NCI-H2196 (cell line): ENCODE data around the gene NAPB.
A peak's percentile ranks its signal among the peaks of the same experiment; 100 is the strongest.
"Not testable (repeated sequence)": the region's sequence is repeated elsewhere in the genome, so short reads cannot be mapped to it uniquely, and the experiment has no call there.

Experiments
- DNase-seq: peaks from one replicate; lab custom pipeline; 2025; ENCODE audit not compliant: unreplicated experiment; lab: John Stamatoyannopoulos, UW

The NAPB gene

DNA sequence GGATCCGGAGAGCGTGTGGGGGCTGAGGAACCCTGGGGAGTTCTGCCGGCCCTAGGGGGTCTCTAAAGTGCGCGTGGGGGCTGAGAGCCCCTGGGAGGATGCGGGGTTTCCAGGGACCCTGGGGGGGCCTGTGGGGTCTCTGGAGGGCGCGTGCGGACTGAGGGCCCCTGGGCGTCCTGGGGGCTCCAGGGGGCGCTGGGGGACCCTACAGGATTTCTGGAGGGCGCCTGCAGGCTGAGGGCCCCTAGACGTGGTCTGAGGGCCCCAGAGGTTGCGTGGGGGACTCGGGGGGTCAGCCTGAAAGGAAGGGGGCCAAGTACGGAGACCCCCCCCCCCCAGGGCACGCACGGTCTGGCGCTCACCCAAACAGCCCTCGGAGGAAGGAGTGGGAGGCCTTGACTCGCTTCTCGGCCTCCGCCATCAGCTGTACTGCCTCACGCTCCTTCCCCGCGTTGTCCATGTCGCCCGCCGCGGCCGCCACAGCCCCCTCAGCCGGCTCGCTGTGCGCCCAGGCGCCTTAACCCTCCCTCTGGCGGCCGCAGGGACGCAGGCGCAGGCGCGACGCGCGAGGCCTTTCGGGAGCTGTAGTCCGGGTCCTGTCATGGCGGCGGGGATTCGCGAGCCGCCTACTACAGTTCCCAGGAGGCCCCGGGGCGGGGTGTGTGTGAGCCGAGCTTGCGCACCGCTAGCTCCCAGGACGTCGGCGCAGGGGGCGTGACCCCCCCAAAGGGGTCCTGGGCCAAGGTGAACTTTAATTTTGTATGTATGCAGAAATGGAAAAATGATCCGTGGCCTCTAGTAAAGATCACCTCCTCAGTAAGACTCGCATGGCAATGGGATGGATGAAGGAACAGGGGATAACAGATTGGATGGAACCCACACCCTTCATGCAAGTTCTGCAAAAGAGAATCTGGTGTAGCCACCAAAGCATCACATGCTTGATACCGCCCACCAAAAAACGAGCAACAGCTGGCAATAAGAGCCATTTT lies at the start of gene NAPB:
NAPB (minus strand) TSS at position 546 of the 989 bp plus-strand sequence; CDS start at position 460, 86 bp downstream.
- DNase-seq: peak; percentile 94

DNA sequence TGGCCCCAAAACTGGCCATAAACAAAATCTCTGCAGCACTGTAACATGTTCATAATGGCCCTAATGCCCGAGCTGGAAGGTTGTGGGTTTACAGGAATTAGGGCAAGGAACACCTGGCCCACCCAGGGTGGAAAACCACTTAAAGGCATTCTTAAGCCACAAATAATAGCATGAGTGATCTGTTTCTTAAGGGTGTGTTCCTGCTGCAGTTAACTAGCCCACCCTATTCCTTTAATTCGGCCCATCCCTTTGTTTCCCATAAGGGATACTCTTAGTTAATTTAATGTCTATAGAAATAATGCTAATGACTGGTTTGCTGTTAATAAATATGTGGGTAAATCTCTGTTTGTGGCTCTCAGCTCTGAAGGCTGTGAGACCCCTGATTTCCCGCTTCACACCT lies 45.7 kb upstream of the NAPB start:
- DNase-seq: not testable (repeated sequence)

DNA sequence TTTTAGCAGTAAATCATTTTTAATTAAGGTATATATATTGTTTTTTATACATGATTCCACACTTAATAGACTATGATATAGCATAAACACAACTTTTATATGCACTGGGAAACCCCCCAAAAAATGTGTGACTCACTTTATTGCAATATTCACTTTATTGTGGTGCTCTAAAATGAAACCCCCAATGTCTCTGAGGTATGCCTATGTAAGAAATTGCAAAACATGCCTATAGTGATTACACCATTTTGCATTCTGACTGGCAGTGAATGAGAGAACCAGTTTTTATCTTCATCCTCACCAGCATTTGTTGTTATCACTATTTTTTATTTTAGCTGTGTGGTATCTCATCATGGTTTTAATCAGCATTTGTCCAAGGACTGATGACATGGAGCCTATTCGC lies 39.9 kb upstream of the NAPB start:
- no peak for DNase-seq

- no peak for DNase-seq
These were observed 38.3 kb upstream of the NAPB start for GRCh38 chr20:23459461-23460150.

GRCh38 chr20:23456873-23457272 lies 35.6 kb upstream of the NAPB start:
- DNase-seq: no peak

GRCh38 chr20:23456409-23456808 lies 35.1 kb upstream of the NAPB start:
- no peak for DNase-seq

DNA sequence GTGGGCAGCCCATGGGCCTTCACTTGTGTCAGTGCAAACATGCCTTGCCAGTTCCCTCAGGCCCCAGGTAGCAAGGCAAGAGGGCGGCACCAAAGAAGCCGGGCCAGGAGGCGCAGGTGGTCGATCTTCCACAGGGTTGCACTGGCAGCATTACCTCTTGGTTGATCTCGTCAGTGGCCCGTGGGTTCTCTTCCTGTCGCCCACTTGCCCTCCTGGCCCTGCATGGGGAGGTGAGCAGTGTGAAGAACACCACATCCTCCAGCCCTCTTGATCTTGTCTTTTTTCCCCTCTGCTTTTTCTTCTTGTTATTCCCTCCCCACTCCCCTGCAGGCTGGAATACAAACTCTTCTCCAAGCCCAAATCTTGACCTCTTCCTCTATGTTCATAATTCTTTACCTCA lies 34.4 kb upstream of the NAPB start:
- no peak for DNase-seq

DNA sequence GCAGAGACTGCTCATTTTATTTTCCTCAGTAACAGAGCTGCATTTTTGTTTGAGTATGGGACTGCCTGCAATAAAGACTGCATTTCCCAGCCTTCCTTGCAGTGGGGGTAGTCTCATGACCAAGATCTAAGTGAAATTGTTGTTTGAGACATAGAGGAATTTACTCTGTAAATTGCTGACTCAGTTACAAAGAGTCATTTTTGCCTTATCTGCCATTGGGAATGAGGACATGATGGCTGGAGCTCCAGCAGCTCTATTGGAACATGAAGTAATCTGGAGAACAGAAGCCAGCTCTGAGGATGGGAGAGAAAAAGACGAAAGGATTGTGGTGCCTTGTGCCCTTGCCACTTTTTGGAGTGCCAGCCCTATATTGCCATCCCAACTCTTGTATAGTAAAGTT lies 33.5 kb upstream of the NAPB start:
- no peak for DNase-seq

GRCh38 chr20:23453549-23454543 lies 32.6 kb upstream of the NAPB start:
- no peak for DNase-seq

- DNase-seq: no peak
These were observed 31.5 kb upstream of the NAPB start, which contains the start of gene CST11 for GRCh38 chr20:23452776-23453175. Gene CST11, minus strand, starts transcription at chr20:23452876. Its CDS starts 65 bp downstream, at chr20:23452811.

- DNase-seq: no peak
These were observed 30.7 kb upstream of the NAPB start for GRCh38 chr20:23451956-23452487.

DNA sequence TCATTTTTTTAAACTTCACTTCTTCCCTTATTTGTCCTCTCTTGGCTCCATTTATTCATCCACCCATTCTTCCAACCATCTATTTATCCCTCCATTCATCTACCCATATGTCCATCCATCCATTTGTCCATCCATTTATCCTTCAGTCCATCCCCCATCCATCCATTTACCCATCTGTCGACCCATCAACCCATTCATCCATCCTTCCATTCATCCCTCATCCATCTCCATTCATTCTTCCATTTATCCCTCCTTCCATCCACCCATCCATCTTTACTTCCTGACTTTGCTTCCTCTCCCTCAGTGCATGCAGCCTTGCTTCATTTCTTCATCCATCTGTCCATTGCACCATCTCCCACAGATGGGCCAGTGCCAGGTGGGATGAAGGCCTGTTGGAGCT lies 29.6 kb upstream of the NAPB start:
- DNase-seq: no peak

- DNase-seq: no peak
These were observed 28.1 kb upstream of the NAPB start for GRCh38 chr20:23449421-23449820.

DNA sequence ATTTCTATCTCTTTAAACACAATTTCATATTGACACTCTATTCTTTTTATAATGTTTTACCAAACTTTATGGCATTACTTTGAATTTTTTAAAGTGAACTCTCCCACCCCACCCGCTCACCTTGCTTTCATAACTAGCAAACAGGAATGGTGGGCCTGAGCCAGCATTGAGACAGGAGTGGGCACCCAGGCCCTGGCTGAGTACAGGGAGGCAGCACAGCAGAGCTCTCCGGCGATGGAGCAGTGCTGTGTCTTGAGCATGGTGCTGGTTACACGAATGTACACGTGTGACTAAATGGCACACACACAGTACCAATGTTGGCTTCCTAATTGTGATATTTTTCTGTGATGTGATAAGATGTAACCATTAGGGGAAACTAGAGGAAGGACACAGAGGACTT lies 26.9 kb upstream of the NAPB start:
- no peak for DNase-seq

DNA sequence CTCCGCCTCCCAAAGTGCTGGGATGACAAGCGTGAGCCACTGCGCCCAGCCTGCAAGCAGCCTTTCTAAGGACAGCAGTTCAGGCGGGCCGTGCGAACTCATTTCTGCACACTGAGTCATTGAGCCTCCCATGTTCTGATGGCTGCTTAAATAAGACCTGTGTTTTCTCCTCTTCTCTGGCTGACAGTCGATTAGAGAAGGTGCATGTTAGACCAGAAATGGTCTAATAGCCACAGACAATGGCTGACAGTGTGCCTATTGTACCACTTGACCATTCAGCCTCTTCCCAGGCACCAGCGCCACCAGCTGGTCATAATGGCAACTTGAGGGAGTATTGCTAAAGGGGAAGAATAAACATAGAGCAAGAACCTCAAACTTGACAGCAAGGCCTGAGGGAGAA lies 25.2 kb upstream of the NAPB start:
- DNase-seq: peak; percentile 84

DNA sequence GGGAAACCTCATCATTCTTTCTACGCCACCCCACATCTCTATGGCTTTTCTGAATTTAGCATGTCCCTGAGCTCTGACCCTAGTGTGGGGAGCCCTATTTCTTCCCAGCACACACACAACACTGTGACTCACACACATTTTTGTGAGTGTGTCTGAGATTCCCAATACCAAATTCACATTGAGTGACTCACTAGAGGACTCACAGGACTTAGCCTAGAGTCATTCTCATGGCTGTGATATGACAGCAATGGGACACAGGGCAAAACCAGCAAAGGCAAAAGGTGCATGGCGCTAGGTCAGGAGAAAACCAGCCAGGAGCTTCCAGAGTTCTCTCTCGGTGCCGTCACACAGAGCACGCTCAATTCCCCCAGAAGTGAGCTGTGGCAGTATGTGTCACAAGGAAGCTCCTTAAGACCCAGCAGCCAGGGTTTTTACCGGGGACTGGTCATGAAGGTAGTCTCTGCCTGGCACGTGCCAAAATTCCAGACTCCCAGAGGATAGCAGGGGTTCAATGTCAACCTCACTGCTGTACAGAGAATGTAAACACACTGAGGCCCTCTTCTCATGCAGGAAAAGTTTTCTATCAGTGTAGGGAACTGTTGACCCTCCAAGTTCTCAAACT lies 24.4 kb upstream of the NAPB start:
- no peak for DNase-seq

- DNase-seq: no peak
These were observed 23.6 kb upstream of the NAPB start for GRCh38 chr20:23444859-23445258.

DNA sequence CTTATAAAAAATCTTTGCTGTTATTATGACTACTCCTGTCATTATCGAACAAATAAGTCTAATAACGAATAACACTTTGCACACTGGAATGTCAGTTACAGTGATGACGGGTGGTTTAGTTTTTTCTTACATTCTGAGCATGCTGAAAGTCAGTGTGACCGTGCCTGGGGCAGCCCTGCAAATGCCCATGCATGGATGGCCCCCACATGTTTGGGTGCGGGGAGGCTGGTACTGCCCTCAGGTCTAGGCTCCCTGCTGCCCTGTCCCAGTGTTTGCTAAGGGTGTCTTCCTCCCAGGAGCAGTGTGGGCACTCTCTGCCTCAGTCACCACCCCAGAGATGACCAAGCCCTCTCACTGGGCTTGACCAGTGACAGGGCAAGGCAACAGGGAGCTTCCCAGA lies 21.1 kb upstream of the NAPB start:
- no peak for DNase-seq

GRCh38 chr20:23441850-23442313 lies 20.6 kb upstream of the NAPB start:
- peak; percentile 76 for DNase-seq

GRCh38 chr20:23440004-23440403 lies 18.7 kb upstream of the NAPB start:
- DNase-seq: no peak
